Limb (tissue), 2 donors: Measurements from ENCODE around the gene ROBO2.

Source experiments
- DNase-seq, 2 donors: peaks; one replicate each; pipeline ENCODE4 v3.0.0-alpha.2; 2016; ENCODE audit errors: extremely low spot score in 2 of 2

Gene ROBO2

DNA sequence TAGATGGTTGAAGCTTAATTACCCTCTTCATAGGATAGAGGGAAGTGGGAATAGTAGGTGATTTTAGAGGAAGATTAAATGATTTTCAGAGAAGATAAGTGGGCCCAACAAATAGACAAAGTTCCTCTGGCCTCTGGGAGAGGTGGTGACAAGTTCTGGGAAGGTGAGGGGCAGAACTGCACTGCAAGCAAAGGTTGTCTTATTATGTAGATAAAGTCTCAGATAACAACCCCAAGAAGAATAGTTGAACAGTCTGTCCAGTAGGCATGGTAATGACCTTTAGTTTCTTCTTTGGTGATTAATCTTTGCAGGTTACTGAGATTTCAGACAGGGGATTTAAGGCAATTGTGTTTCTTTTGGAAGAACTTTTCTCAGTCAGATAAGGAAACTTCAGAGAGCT, 439.1 kb downstream of the ROBO2 start:
- DNase-seq, result no peak

DNA sequence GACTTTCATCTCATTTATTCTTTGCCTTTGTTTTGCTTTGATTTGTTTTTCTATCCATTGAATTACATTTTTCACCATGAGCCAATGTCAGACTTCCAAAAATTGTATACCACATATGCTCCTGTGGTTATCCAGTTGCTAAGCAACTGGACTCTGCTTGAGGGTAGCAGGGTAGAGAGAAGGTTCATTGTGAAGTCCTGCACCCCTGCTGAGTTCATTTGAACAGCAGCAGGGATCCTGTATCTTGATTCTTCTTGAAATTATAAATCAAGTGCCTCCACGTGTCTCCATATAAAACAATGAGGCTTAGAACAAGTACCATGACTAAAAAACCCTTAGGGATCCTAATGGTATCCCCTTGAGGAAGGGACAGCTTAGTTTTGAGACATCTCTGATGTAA, 449.3 kb downstream of the ROBO2 start:
- no peak for DNase-seq

DNA sequence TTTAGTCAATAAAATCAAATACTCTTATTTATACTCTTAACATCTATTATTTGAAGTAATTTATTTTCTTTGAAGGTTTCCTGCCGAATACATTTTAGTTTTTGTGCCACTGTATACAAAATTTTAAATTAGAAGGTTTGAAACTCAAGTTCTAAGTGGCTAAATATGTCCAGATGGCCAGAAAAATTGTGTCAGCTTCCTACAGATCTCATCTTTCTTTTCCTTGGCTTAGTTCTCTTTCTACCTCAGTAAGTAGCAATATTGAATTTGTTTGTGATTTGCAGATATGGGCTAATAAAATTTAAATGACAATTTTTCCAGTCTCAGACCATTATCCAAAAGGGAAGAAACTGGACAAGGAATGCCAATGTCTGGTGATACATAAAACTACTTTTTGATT, 452.1 kb downstream of the ROBO2 start:
- DNase-seq, result no peak

DNA sequence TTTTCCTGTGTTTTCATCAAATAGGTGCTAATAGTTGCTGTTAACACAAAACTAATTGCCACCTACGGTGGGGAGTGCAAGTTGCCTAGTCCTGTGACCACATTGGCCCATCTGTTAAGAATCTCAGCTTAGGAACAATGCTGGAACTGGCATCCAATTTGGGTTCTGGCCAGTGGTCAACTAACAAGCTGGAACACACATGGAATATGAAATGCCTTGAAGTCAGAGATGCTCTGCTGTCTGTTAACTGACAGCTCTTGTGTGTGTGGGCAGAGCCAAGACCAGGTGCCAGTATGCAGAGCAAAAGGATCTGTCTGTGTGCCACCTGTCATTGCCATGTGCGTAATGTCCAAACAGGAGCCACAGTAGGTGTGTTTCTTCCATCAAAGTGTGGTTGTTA, 460.8 kb downstream of the ROBO2 start:
- DNase-seq, result no peak

DNA sequence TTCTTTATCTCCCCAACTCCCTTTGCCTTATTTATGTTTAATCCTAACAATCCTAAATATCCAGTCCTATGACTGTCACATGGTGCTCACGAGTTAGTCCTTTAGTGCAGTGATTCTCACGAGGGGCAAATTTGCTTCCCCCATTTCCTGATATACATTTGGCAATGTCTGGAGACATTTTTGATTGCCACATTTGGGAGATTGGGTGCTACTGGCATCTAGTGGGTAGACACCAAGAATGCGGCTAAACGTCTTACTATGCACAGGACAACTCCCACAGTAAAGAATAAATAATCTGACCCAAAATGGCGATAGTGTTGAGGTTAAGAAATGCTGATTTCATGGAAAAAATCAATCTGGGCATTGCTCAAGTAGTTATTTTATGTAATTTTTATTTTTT, 466.5 kb downstream of the ROBO2 start:
- DNase-seq, result no peak

DNA sequence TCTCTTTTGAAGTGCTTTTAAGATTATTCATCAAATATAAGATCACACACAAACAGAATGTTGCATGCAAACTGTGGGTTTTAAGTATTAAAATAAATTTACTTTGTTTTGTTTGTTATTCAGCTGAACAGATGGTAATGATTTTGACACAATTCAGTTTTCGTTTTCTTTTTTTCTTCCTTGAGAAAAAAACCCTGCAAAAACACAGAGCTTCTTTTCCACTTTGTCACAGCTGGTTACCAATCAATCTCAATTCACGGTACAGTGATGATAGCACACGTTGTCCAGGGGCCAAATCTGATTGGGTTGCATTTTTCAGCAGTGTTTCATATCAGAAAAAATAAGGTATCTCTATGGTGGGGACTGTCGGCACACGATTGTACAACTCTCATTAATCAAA, 473.6 kb downstream of the ROBO2 start:
- DNase-seq, result no peak

DNA sequence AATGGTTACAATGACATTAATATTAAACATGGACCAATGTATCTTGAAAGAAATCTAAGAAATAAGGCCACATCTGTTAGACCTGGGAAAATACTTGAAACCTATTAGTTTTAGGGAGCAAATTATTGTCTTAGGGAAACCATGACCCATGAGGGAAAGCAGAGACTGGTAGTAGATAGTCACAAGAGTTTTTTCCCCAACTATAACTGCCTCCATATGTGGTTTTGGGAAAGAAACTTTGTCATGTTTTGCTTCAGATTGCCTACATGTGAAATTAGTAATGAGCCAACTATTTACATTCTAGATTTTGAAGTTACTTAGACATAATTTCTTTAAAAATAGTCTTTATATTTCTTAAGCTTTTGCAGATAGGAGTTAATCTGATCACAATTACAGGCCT, 474.9 kb downstream of the ROBO2 start:
- no peak for DNase-seq

DNA sequence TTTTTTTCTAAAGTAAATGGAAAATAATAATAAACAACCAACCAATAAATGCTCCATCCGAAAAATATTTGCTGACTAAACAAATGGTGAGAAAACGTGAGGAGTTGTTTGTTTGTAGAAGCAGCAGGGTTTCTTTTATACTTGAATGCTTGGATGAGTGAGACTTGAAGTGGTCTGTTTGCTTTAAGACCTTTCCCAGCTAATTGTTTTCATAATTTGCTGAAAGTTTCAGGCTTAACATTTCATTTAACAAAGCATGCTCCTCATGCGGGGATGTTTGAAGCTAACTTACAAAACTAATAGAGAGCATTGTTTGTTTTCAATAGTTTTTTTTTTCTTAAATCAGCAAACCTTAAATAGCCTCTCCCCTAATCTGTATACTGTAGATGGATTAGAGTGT, 484.6 kb downstream of the ROBO2 start:
- no peak for DNase-seq

DNA sequence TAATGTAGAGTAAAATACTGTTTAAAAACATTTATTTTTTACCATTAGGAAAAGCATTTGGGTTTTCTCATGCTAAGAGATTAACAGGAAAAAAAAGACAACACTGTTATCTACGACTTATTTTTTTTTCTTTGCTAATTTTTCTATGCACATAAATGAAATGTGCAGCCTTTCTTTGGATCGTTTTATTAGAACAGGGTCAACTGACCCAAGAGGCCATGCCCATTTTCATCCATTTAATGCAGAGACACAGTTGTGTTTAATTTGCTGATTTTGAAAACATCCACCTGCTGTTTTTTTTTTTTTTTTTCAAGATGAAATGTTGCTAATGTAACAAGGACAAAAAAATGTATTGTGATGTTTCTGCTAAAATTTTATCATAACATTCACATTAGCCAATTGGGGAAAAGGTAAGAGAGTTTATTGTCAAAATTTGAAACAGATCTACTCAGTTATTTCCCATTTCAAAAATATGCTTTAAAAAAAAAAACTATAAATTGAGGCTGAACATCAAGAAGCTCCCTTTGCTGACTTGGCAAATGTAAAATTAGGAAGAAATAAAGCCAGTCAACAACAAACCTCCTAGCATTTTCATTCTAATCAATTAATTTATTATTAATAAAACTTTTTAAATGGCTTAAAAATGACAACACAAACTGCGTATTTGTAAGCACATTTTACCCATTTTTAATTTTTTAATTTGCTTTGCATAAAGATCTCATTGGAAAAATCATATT, 485.2 kb downstream of the ROBO2 start:
- DNase-seq, result no peak

DNA sequence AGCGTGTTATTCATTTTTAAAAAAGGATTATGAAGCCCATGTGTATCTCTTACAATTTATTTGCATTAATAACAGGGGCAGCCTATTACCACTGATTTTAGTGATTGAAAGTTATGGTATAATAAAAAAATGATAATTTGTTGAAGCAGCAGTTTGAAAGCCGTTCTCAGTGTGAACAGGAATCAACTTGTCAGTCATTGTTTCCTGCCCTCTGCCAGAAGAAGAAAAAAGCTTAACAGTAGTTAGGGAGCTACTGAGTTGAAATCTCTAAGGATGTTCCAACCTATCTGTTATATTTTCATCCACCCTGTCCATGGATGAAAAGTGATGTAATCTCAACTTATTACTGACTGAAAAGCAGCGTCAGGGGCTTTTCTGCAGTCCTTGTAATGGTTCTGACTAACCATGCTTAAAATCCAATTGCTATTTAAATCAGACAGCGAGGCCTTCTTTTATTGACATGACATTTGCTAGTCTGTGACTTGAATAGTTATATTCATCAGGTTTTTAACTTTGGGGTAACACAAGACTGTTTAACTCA, 486.7 kb downstream of the ROBO2 start:
- no peak for DNase-seq

DNA sequence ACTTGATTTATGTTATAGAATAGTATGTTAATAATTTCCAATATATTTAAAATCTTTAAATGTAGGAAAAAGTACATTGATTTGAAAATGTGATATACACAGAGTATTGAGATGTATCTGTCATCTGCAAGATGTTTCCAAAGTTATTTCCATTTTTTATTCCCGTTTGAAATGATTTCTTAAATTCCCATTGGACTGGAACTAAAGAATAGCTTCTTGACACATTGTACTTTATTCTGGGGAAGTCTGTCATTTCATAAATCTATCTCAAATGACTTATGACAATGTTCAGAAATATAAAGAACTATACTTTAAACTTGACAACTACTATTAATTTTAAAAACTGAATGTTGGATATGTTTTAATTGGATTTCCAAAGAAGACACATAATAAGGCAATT, 489.6 kb downstream of the ROBO2 start:
- DNase-seq, result no peak

DNA sequence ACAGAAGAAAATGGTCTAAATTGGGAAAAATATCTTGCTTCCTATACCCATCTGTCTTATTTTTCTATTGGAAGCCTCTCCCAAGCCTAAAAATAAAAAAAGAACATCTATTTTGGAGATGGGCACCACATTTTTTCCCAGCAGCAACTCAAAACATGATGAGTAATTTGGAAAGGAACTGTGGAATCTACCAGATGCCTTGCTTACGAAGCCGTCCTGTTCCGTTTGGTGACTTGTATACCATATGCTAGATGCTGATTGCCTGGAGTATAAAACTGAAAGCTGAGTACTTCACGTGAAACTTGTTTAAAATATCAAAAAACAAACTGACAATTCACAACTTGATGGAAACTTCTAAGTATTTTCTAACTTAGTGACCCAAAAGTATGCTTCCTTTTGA, 491.0 kb downstream of the ROBO2 start:
- no peak for DNase-seq

DNA sequence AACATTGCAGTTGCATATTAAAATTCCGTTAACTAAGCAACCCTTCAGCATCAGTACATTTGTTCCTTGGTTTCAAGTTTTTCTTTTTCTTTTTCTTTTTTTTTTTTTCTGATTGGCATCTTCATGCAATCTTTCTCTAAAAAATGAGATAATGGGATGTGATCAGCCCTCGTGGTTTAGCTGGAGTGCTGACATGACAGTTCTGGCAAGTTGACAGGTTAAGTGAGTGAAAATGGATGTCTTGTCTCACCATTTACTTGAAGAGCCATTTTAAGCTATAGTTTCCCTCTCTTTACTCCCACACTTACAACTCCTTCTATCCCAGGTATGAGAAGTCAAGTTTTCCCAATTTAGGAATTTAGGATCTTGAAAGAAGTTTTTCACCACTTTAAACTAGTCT, 495.2 kb downstream of the ROBO2 start:
- no peak for DNase-seq

DNA sequence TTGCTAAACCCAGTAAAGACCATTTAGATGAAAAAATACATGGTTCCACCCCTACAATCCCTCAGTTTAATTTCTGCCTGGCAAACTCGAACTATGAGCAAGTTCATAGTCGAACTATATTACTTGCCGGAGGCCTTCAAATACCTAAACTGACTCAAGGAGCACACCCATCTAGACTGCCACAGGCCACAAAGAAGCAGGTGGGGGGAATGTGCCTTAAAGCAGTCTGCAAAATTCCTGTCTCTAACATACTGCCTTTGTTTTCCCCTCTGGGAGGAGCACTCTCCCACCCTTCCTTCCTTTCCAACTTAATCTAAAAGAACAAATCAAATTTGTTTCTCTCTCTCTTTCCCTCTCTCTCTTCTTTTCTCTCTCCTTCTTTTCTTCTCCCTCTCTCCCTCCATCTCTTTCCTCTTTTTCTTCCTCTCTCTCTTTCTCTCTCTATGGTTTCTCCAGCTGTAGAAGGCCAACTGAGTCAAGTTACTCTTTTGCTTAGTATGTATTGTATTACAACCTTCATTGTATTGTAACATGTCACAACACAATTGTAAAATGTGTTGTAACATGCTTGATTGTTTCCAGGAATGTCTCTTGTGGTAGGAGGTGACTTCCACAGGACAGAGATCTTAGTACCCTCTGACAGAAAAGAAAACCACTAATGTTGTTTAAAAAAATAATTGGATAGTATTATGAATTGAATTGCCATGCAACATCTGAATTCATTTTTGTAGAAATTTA, 496.3 kb downstream of the ROBO2 start:
- no peak for DNase-seq

DNA sequence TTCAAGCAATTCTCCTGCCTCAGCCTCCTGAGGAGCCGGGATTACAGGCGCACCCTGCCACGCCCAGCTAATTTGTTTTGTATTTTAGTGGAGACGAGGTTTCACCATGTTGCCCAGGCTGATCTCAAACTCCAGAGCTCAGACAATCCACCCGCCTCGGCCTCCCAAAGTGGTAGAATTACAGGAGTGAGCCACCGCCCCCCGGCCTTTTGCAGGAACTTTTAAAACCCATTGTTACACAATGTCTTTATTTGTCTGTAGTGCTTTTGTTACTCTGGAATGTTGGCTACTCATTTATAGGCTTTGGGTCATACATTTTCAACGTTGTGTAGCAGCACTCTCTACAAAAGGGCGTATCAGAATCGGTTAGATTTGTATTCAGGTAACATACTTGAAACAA, 499.1 kb downstream of the ROBO2 start:
- no peak for DNase-seq

DNA sequence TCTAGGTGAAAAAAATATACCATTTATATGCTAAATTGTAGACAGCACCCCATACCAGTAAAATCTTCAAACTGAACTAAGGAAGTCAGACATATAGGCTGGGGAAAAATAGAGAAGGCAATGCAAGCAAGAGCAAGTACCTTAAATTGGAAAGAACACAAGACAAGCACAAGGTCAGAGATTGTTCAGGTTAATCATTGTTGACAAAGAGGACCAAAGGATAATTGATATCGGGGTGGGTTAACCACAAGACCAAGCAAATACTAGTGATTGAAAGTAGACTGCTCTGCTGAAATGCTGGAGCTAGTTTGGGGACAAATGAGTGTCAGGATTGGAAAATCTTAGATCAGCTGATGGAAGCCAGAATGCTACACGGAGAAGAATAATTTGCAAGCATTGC, 499.8 kb downstream of the ROBO2 start:
- DNase-seq, result no peak

DNA sequence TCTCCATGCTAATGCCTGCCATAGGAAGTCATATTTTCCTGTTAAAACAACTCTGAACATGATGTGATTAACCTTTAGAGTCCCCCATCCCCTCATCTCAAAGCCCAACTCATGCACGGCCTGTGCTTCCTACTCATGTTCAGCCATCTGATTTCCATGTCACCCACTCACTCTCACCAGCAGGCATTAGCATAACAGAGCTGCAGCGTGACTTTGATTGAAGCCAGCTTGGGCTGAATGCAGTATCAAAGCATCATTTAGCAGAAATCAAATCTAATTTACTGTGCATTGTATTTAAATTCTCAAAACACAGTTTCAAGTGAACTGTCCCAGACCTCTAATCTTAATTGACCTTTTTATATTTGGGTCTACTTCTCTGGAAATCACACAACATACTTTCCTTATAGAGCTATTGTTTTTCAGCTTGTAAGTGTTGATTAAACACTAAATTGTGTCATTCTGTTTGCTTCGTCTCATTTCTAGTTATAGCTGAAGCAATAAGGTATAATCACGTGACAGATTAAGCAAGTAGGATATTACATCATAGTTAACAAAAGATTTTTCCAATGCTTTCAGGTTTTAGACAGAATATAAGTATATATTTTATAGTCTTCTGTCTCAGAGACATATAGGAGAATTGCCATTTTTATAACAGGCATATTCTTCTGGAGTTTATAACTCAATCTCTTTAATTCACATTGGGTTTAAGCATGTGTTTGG, 501.5 kb downstream of the ROBO2 start:
- DNase-seq, result no peak

DNA sequence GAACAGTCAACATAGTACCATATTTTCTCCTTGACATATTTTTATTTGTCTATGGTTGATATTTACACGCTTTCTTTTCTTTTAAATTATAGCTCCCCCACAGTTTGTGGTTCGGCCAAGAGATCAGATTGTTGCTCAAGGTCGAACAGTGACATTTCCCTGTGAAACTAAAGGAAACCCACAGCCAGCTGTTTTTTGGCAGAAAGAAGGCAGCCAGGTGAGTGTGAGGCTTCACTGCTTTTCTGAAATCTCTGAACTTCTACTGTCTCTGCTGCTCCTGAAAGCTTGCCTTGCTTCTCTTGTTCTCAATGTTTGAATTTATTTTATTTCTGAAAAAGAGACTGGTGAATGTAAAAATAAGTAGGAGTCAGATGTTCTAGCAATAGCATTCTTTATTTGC, 506.3 kb downstream of the ROBO2 start:
- no peak for DNase-seq

DNA sequence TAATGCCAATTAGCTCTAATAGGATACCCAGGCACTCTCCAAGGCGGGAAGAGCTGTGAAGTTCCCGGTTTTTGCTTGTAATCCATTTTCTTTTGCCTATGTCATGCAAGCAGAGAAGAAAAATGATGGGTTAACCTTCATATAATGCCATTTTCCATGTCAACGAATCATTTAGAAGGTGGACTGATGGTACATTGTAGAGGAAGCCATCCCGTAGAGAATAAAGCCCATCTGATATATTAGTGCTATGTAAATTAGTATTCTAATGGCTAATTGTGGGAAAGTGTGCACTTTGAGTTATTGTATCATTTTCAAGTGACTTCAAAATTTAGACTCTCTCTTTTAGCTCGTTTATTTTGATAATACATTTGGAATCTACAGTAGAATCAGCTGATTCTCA, 509.1 kb downstream of the ROBO2 start:
- no peak for DNase-seq

DNA sequence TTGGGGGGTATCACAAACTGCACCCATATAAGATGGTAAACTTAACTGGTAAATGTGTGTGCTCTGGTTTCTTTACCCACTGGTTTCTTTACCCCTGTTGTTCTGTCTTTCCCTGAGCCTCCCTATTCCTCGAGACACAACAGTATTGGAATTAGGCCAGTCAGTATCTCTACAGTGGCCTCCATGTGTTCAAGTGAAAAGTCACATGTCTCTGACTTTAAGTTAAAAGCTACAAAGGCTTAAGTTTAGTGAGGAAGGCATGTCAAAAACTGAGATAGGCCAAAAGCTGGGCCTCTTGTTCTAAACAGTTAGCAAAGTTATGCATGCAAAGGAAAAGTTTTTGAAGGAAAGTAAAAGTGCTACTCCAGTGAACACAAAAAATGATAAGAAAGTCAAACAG, 513.3 kb downstream of the ROBO2 start:
- DNase-seq, result no peak

DNA sequence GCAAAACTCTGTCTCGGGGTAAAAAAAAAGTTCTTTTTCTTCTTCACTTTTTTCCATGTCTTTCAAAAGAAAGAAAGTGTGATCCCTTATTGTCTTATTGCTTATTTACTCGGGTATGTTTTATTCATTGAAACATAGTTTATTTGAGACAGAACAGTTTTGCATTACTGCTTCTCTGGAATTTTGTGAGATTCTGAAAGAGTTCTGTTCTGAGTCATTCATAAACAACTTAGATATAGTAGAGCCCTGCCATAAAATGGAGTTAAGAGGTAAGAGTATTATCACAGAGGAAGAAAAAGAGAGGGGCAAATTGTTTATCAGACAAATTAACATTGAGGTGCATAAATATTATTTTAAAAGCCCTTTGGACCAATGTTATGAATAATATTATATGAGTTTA, 522.2 kb downstream of the ROBO2 start:
- no peak for DNase-seq

DNA sequence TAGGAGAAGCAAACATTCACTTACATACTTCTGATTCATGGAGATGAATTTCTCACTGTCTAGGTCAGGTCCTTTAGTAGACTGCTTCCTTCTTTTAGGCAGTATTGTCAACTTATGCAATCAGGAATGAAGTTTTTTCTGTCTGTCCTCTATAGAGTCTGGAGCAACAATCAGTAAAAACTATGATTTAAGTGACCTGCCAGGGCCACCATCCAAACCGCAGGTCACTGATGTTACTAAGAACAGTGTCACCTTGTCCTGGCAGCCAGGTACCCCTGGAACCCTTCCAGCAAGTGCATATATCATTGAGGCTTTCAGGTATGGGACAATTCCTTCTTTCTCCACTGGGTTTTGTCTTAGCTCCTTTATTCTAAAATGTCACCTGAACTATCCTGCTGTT, 523.1 kb downstream of the ROBO2 start:
- no peak for DNase-seq
